Measurements from ENCODE around the gene COQ3. TPM values are rescaled to one million over a fixed set of nuclear protein-coding genes. Genes with fewer than 3 reads are reported as not detected.

COQ3 gene
- total RNA-seq, 1 donor from 2014 or later: 5.0 TPM

GRCh38 chr6:99324996-99325395, 69.0 kb downstream of the COQ3 start:
- no peaks in the 10 kb centered on the region for H3K27me3 Mint-ChIP-seq (ENCODE audit: low read depth, unreplicated experiment)
- Histone ChIP-seq H3K9ac (ENCODE audit: low read length) (no peak overlapping the region), H3K4me2 (ENCODE audit: low read length) (no peak overlapping the region), H3K27me3 (ENCODE audit: insufficient read depth, low read length) (no peaks in the 10 kb centered on the region), H3K27ac (ENCODE audit: low read depth, low read length) (no peak overlapping the region), H3K4me1 (ENCODE audit: insufficient read depth, low read length) (no peaks in the 10 kb centered on the region), H3K79me2 (ENCODE audit: insufficient read depth, low read length) (no peaks in the 10 kb centered on the region), H3K4me3 (ENCODE audit: insufficient read depth, low read depth, low read length) (no peak overlapping the region), H2AFZ (ENCODE audit: low read depth, low read length) (no peak overlapping the region), H3K9me3 (ENCODE audit: insufficient read depth, low read depth, low read length) (no peaks in the 10 kb centered on the region), H3K36me3 (ENCODE audit: insufficient read depth, low read length) (no peaks in the 10 kb centered on the region), H4K20me1 (ENCODE audit: insufficient read depth, low read length) (no peaks in the 10 kb centered on the region)
- DNase-seq (ENCODE audit: low read depth) (no peak), FAIRE-seq (no peak)
- TF ChIP-seq EZH2 (IDR thresholded peaks at IDR 0.05; ENCODE audit: insufficient read depth, low read length): no peak
- no peak for TF ChIP-seq CTCF (IDR thresholded peaks at IDR 0.05; ENCODE audit: insufficient read depth, low read depth, low read length)
- peaks cover 5% of the 10 kb centered on the region for H3K36me3 Mint-ChIP-seq (ENCODE audit: low read depth, unreplicated experiment)
- no peak overlapping the region for H3K4me3 Mint-ChIP-seq (ENCODE audit: unreplicated experiment)
- H3K4me1 Mint-ChIP-seq (ENCODE audit: low read depth, unreplicated experiment): no peaks in the 10 kb centered on the region
- no peaks in the 10 kb centered on the region for H3K9me3 Mint-ChIP-seq (ENCODE audit: unreplicated experiment)
- no peak overlapping the region for H3K27ac Mint-ChIP-seq (ENCODE audit: unreplicated experiment)

Other genes starting within 250 kb of the COQ3 start
- 7.4 and 9.9 TPM in 2 replicates for gene FAXC, start 44.5 kb downstream of the COQ3 start, total RNA-seq
- 54.3 and 62.2 TPM in 2 replicates for gene PNISR, start 31.1 kb upstream of the COQ3 start, total RNA-seq
- gene USP45, start 121.2 kb upstream of the COQ3 start, total RNA-seq: 13.4 and 15.0 TPM in 2 replicates
- gene CCNC, start 174.5 kb upstream of the COQ3 start, total RNA-seq: 51.5 and 51.8 TPM in 2 replicates
- not detected in 2 replicates for gene PRDM13, start 212.6 kb upstream of the COQ3 start, total RNA-seq

Measured in astrocyte (in vitro differentiated cells and primary cell).